HT1080 (cell line): ENCODE results near the gene S100A2. TPM values are rescaled to one million over a fixed set of nuclear protein-coding genes. Genes with fewer than 3 reads are reported as not detected.

ENCODE experiments used
- DNase-seq: peaks from one replicate; pipeline ENCODE4 v3.0.0-alpha.2; 2015; ENCODE audit warnings: low read depth
- polyA plus RNA-seq, 2 experiments: library from polyadenylated mRNA; depleted of rRNA; stranded (reverse); fragments of >200 nt; gene quantifications; 2 replicates each; pipeline ENCODE4 v1.2.3, GENCODE V29; 2015
- total RNA-seq: library from RNA; depleted of rRNA; stranded (reverse); fragments of >200 nt; shearing (Covaris generic); gene quantifications from 2 replicates; pipeline ENCODE4 v1.2.3, GENCODE V29; 2014; rRNA removed

The S100A2 gene
- 79.0 and 143 TPM in 2 replicates for total RNA-seq
- 95.4 and 136 TPM in 2 replicates for polyA plus RNA-seq (2015; cell fraction: cytosol; rRNA removed)
- polyA plus RNA-seq (2015; cell fraction: nucleus; rRNA removed), result 33.8 and 45.6 TPM in 2 replicates

DNA sequence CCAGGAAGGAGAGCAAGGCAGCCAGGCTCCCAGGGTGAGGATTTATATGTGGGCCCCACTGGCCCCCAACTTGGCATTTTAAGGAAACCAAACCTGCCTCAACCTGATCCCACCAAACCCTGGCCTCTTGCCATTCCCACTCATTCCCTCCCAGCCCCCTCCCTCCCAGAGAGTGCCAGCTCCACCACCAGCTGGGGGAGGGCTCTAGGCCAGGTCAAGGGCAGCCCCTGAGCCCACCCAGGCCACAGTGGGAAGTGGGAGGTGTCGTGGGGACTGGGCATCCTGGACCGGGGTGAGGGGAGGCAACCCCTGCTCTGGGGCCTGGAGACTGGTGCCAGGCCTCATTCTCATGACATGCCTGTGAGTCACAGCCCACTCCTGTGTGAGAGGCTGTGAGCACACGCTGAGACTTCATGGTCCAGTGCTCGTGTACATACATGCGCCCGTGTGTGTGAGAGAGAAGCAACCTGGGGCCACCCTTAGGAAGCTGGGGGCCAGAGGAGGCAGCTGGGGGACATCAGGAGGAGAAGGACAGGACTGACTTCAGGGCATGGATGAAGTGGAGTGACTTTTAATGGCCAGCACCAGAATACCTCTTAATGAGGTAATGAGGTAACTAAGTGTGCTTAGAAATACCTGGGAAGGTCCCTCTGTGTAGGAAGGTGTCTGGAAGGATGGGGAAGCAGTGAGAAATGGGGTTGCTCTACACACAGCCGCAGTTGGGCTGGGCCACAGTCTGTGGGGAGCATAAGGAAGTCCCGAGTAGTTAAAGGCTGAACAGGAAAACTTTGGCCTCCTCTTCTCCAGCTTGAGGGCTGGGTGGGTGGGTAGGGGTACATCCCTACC, at the start of gene S100A2:
Gene S100A2 (minus strand): TSS at position 316 of the 846 bp plus-strand sequence. CDS start 1,967 bp downstream, outside the sequence.
- DNase-seq, result peak; percentile 97

GRCh38 chr1:153615406-153615805, 49.8 kb upstream of the S100A2 start:
- DNase-seq, result no peak

DNA sequence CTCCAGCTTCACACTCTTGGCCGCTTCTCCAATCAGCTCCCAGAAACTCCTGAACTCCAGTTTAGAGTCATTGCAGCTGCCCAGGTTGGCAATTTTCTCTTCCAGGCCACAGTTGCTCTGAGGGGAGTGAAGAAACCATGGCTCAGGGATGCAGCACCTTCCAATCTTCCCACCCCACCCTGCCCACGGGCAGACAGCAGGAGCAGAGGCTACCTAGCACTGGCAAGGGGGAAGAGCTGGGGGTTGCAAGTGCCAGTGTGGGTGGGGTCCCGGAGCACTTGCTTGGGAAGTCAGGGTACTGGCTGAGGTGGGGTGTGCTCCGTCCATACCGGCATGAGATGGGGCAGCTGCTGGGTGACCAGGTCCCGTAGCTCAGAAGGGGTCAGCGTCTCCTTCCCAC, 49.3 kb upstream of the S100A2 start:
- no peak for DNase-seq

GRCh38 chr1:153614189-153614900, 48.7 kb upstream of the S100A2 start:
- no peak for DNase-seq

DNA sequence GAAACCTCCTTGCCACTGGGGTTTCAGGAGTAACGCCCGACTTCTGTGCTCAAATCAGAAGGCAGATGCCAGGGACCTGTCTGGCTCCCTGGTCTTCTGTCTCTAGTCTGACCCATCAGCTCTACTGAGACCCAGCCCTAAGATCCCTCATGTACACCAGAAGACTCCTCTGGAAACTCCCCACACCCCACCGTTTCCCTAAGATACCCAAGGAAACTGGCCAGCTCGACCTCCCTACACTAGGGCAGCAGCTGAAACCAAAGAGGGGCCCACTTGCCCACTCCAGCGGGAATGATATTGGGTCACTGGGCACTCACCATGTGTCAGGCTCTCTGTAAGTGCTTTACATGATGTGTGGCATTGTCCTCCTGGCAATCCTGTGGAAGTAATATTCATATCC, 47.8 kb upstream of the S100A2 start:
- no peak for DNase-seq

GRCh38 chr1:153612755-153613331, 47.2 kb upstream of the S100A2 start, which contains the start of gene S100A16:
TSS of gene S100A16 (minus strand) at chr1:153613137. CDS start at chr1:153608151, 4,986 bp downstream.
- DNase-seq, result peak; percentile 78

- DNase-seq, result no peak
These were observed 46.6 kb upstream of the S100A2 start for GRCh38 chr1:153612111-153612754.

DNA sequence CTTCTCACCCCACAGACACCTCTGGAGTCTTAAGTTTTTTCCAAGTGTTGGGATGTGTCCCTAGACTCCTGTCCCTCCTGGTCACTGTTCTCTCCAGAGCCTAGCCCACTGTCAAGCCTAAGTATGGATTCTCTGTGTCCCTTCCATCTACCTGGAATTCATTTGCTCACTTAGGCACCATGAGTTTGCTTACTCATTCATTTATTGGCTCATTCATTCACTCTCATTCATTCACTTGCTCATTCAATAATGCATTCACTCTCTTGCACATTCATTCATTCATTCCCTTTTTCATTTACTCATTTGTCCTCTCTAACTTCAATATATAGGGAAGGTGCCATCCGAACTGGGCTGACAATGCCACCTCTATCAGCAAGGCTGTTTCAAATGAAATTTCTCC, 45.7 kb upstream of the S100A2 start:
- DNase-seq, result no peak

DNA sequence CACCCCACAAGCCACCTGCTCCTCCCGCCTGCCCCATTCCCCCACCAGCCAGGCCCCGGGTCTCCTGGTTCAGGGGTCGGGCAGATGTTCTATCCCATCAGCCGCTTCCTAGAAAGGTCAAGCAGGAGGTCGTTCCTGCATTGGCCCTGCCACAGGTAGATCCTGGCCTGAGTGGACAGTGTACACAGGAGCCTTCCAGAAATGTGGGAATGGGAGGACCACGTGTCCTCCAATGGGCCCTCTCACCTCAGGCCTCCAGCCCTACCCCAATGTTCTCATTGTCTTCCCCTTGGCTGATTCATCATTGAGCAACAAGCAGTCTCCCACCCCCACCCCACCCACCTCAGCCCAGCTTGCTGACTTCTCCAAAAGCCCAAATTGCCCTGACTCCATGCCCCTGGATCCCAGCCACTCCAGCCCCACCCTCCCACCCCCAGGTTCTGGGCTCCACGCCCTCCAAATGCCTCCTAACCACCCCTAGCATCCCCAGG, 45.2 kb upstream of the S100A2 start:
- DNase-seq, result peak; percentile 66

DNA sequence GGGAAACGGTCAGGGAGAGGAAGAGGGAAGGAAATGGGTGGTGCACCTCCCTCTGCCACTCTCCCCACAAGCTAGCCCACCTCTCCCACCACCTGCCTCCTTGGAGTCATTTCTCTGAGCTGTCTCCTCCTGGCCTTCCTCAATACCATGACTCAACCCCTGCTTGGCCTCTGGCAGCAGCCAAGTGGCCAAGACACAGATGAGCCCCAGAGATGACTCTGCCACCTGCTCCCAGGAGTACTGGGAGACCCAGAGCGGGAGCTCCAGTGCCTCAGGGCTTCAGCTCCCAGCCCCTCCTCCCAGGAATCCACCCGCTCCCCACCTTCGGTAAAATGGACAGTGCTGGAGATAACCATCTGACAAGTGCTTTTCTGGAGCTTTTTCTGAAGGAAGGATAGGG, 44.7 kb upstream of the S100A2 start:
- DNase-seq, result peak; percentile 82

DNA sequence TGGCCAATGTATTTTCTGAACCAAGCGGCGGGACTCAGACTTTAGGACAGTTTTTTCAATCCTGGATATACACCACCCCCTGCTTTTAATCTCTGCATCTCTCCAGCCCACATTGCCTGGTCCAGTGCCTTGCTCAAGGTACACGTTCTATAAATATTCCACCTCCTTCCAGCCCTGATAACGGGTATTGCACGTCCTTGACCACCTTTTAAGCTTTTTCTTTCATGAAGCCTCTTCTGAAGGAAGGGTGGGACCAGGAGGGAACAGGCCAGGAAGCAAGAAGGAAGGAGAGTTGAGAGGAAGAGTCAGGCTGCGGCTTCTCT, 43.9 kb upstream of the S100A2 start:
- no peak for DNase-seq

DNA sequence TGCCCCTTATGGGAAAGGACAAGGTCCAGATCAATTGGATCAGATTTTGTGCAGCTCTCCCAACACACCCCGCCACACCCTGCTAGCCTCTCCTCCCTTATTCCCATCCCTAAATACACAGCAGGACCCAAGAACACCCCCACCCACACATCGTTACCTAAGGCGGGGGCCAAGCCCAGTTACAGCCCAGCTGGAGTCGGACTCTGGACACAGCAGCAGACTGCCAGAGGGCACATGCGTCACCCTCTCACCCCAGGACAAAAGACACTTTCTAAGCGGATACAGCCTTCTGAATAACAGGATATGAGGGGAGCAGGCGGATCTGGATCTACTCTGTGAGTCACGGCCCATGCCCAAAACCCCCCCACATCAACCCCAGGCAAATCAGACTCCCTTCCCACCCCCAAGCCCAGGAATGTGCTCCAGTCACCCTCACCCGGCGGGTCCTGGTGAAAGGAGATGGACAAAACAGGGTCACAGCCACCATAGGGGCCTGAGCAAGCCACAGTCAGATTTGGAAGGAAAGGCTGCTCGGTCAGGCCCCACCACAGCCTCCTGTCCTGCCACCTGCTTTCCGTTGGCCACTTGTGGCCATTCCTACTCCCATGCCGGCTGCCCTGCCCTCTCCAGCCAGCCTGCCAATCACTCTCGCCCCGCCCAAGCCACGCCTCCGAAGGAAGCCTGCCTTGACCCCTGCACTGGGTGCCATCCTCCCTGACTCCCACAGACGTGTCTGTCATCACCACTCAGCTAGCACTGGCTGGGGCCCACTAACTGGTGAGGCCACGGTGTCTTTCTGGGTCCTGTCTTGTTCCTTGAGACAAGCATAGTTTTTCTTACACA, 43.3 kb upstream of the S100A2 start:
- DNase-seq, result peak; percentile 97

GRCh38 chr1:153608089-153608682, 42.5 kb upstream of the S100A2 start:
- DNase-seq, result peak; percentile 56

- DNase-seq, result no peak
These were observed 41.7 kb upstream of the S100A2 start for GRCh38 chr1:153607381-153607780.

DNA sequence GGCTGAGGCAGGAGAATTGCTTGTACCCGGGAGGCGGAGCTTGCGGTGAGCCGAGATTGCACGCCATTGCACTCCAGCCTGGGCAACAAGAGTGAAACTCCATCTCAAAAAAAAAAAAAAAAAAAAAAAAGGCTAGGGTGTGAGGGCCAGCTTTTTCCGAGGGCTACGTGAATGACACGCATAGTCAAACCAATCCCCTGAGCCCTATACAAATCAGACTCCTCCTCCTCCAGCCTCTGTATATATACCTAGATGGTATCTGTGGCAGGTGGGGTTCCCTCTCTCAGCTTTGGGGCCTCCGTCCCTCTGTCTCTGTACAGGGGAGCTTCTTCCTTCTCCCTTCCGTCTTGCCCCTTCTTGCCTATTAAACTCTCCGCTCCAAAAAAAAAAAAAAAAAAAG, 40.5 kb upstream of the S100A2 start:
- DNase-seq, result no peak

- DNase-seq, result no peak
These were observed 37.1 kb upstream of the S100A2 start for GRCh38 chr1:153602749-153603148.

DNA sequence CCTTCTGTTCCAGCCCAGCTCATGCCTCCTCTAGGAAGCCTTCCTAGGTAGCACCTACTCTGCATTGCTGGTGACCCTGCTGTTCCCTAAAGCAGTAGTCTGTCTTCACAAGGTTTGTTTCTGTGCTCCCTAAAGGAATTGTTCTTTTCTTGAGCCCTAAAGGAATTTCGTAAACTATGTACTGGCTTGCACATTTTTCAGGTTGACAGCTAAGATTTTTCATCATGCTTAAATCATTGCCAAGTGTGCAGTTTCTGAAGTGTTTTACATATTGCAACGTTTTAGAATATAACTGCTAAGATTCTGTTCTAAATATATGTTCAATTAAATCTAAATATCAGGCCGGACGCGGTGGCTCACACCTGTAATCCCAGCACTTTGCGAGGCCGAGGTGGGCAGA, 34.2 kb upstream of the S100A2 start:
- DNase-seq, result no peak

DNA sequence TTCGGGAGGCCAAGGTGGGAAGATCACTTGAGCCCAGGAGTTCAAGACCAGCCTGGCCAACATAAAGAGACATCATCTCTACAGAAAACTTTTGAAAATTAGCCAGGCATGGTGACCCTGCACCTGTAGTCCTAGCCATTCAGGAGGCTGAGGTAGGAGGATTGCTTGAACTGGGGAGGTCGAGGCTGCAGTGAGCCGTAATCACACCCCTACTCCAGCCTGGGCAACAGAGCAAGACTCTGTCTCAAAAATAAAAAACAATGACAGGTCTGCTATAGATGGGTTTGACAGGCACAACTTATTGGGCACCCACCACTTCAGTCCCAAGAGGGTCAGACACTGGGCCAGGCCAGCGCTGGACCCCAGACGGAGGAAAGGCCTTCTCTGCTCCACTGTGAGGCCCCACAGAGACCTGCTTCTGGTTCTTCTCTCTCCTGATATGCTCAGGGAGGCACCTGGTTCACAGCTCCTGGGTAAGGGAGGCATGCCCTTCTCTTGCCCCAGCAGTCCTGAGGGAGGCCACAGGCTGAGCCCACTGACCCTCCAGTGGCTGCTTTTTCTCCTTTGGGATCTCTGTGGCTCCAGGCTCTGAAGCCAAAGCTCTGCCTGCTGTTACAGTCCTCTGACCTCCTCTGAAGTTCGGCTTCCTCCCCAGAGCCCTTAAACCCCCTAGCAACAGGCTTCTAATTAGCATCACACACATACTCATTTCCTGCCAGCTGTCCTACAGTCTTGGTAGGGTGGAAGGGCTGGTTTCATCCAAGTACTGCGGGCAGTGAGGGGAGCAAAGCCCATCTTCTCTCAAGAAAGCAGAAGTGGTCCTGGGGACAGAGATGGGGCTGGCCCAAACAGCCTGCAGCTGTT, 32.9 kb upstream of the S100A2 start:
- DNase-seq, result peak; percentile 82

DNA sequence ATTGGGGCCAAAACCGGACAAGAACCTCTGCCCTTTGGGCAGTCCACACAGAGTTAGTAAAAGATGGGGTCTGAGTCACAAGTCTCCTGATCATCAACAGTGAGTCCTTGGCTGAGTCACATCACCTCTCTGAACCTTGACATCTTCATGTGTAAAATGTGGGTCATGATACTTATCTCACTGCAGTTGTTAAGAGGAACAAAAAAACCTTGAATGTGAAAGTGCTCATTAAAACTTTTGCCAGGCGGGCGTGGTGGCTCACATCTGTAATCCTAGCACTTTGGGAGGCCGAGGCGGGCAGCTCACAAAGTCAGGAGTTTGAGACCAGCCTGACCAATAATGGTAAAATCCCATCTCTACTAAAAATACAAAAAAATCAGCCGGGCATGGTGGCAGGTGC, 31.6 kb upstream of the S100A2 start:
- DNase-seq, result peak; percentile 70
